H1 (cell line): ENCODE data around the gene GRM1. TPM values are rescaled to one million over a fixed set of nuclear protein-coding genes. Genes with fewer than 3 reads are reported as not detected.

Source experiments
- CTCF ChIA-PET: fragments of 300-600 bp; sonication (Branson Sonifier 250); formaldehyde crosslinking; loops from one replicate; lab custom pipeline; 2021; ENCODE audit not compliant: partially characterized antibody; lab: Charles Lee
- POLR2A ChIA-PET: fragments of 300-600 bp; sonication (Branson Sonifier 250); formaldehyde crosslinking; loops from one replicate; lab custom pipeline; 2021; ENCODE audit warnings: inconsistent platforms; ENCODE audit not compliant: partially characterized antibody; lab: Charles Lee
- DNase-seq, 2 experiments: peaks; one replicate each; pipeline versions ENCODE4 v3.0.0 to v3.0.0-alpha.2; 2010 to 2022; ENCODE audit warnings: low spot score in 2 of 2, low read depth in 1 of 2, mixed read lengths in 1 of 2
- FAIRE-seq: peaks from 2 replicates; lab custom pipeline; 2011; peaks lifted over from hg19 to GRCh38; lab: Jason Lieb, UNC
- H2AFZ ChIP-seq: 2 replicates; pipeline ENCODE4 v1.8.1; 2012; ENCODE audit warnings: low read length, inconsistent platforms
- H2AK5ac ChIP-seq: 2 replicates; pipeline ENCODE4 v1.6.1; 2013; ENCODE audit warnings: low read depth, low read length
- H2BK120ac ChIP-seq: replicated peaks from 2 replicates; pipeline ENCODE3; 2013; ENCODE audit warnings: low read depth, low read length, inconsistent platforms
- H2BK12ac ChIP-seq: 2 replicates; pipeline ENCODE4 v1.6.1; 2013; ENCODE audit warnings: low read depth, low read length
- H2BK15ac ChIP-seq: 2 replicates; pipeline ENCODE4 v1.6.1; 2013; ENCODE audit warnings: low read length
- H2BK20ac ChIP-seq: 2 replicates; pipeline ENCODE4 v1.6.1; 2013; ENCODE audit warnings: low read length
- H2BK5ac ChIP-seq: 2 replicates; pipeline ENCODE4 v1.6.1; 2013; ENCODE audit warnings: low read depth, low read length
- H3K14ac ChIP-seq: 2 replicates; pipeline ENCODE4 v1.6.1; 2013; ENCODE audit warnings: inconsistent platforms; ENCODE audit not compliant: insufficient read length
- H3K18ac ChIP-seq: 2 replicates; pipeline ENCODE4 v1.6.1; 2013; ENCODE audit warnings: low read length; ENCODE audit errors: extremely low read depth
- H3K23ac ChIP-seq: 2 replicates; pipeline ENCODE4 v1.6.1; 2013; ENCODE audit warnings: inconsistent platforms; ENCODE audit not compliant: insufficient read length
- H3K23me2 ChIP-seq: 2 replicates; pipeline ENCODE4 v1.6.1; 2013; ENCODE audit warnings: low read depth, low read length
- H3K27ac ChIP-seq: 2 replicates; pipeline ENCODE4 v1.6.1; 2011; ENCODE audit warnings: low read depth, low read length, inconsistent platforms
- H3K27me3 ChIP-seq, 4 experiments: replicated peaks in 1 of 4; 1 replicate in 1 of 4; 2 replicates in 3 of 4; pipeline versions ENCODE4 v1.6.1 to v1.8.1; 2011 to 2013; ENCODE audit warnings: low read length in 3 of 4, mild to moderate bottlenecking in 3 of 4, inconsistent platforms in 2 of 4, mixed read lengths in 2 of 4, moderate library complexity in 1 of 4; ENCODE audit not compliant: control insufficient read depth in 3 of 4, insufficient read depth in 3 of 4; ENCODE audit errors: extremely low read depth in 1 of 4
- H3K36me3 ChIP-seq, 4 experiments: 2 replicates each; pipeline versions ENCODE4 v1.6.1 to v1.8.1; 2011 to 2013; ENCODE audit warnings: mild to moderate bottlenecking in 4 of 4, low read length in 3 of 4, moderate library complexity in 2 of 4, control low read depth in 1 of 4, inconsistent platforms in 1 of 4; ENCODE audit not compliant: insufficient read depth in 4 of 4, control insufficient read depth in 2 of 4
- H3K4ac ChIP-seq: replicated peaks from 2 replicates; pipeline ENCODE3; 2013; ENCODE audit warnings: low read length, low read depth, mixed read lengths, inconsistent platforms; ENCODE audit not compliant: insufficient read length
- H3K4me1 ChIP-seq, 4 experiments: replicated peaks in 1 of 4; 1 replicate in 1 of 4; 2 replicates in 3 of 4; pipeline versions ENCODE4 v1.6.1 to v1.8.1; 2011 to 2013; ENCODE audit warnings: low read length in 3 of 4, inconsistent platforms in 2 of 4, mixed read lengths in 1 of 4; ENCODE audit not compliant: insufficient read depth in 4 of 4, control insufficient read depth in 3 of 4
- H3K4me2 ChIP-seq, 2 experiments: 2 replicates each; pipeline versions ENCODE4 v1.6.1 to v1.8.1; 2011 to 2013; ENCODE audit warnings: low read depth in 2 of 2, low read length in 2 of 2, control low read depth in 1 of 2, inconsistent platforms in 1 of 2, mild to moderate bottlenecking in 1 of 2; ENCODE audit not compliant: insufficient read depth in 1 of 2
- H3K4me3 ChIP-seq, 4 experiments: fragments of 200-600, 300-600 bp in 1 of 4; sonication (generic), shearing (Covaris generic), sonication (Bioruptor Twin) in 1 of 4; 2 replicates each; pipeline versions ENCODE4 v1.5.1 to v1.8.1; 2011 to 2016; ENCODE audit warnings: low read length in 4 of 4, low read depth in 3 of 4, control low read depth in 2 of 4, inconsistent platforms in 2 of 4, mild to moderate bottlenecking in 2 of 4, mixed read lengths in 1 of 4, moderate library complexity in 1 of 4; ENCODE audit not compliant: insufficient read depth in 2 of 4; ENCODE audit errors: extremely low read depth in 1 of 4
- H3K56ac ChIP-seq: replicated peaks from 2 replicates; pipeline ENCODE3; 2013; ENCODE audit warnings: low read depth, mild to moderate bottlenecking, mixed read lengths, low read length, inconsistent platforms; ENCODE audit not compliant: insufficient read length
- H3K79me1 ChIP-seq: 2 replicates; pipeline ENCODE4 v1.6.1; 2013; ENCODE audit warnings: low read depth, low read length, control low read depth
- H3K79me2 ChIP-seq, 2 experiments: 2 replicates each; pipeline versions ENCODE4 v1.6.1 to v1.8.1; 2012 to 2013; ENCODE audit warnings: low read length in 2 of 2, mild to moderate bottlenecking in 2 of 2, inconsistent platforms in 1 of 2; ENCODE audit not compliant: insufficient read depth in 2 of 2, control insufficient read depth in 1 of 2
- H3K9ac ChIP-seq, 4 experiments: replicated peaks in 1 of 4; 1 replicate in 1 of 4; 2 replicates in 3 of 4; pipeline versions ENCODE4 v1.6.1 to v1.8.1; 2011 to 2013; ENCODE audit warnings: low read depth in 3 of 4, low read length in 3 of 4, control low read depth in 2 of 4, mild to moderate bottlenecking in 2 of 4, moderate library complexity in 2 of 4, inconsistent platforms in 1 of 4; ENCODE audit errors: extremely low read depth in 1 of 4
- H3K9me3 ChIP-seq, 2 experiments: 2 replicates each; pipeline versions ENCODE4 v1.6.1 to v1.8.1; 2012 to 2013; ENCODE audit warnings: mild to moderate bottlenecking in 2 of 2, moderate library complexity in 2 of 2, control low read depth in 1 of 2, inconsistent platforms in 1 of 2, low read depth in 1 of 2, low read length in 1 of 2, mixed read lengths in 1 of 2; ENCODE audit not compliant: insufficient read depth in 2 of 2
- H4K20me1 ChIP-seq, 2 experiments: replicated peaks in 1 of 2; 2 replicates each; pipeline versions ENCODE3 to v1.8.1; 2011 to 2013; ENCODE audit warnings: inconsistent platforms in 2 of 2, low read length in 2 of 2, mild to moderate bottlenecking in 1 of 2; ENCODE audit not compliant: insufficient read depth in 2 of 2, control insufficient read depth in 1 of 2
- H4K5ac ChIP-seq: 2 replicates; pipeline ENCODE4 v1.6.1; 2013; ENCODE audit warnings: low read length, low read depth, mixed read lengths, inconsistent platforms; ENCODE audit not compliant: insufficient read length
- H4K8ac ChIP-seq: 2 replicates; pipeline ENCODE4 v1.8.0; 2013; ENCODE audit warnings: mild to moderate bottlenecking, moderate library complexity, low read length, inconsistent platforms; ENCODE audit not compliant: insufficient read depth; ENCODE audit errors: extremely low read depth
- H4K91ac ChIP-seq: replicated peaks from 2 replicates; pipeline ENCODE3; 2013; ENCODE audit warnings: low read length, mixed read lengths, inconsistent platforms; ENCODE audit not compliant: insufficient read length
- BCL11A ChIP-seq, 2 experiments: IDR thresholded peaks; one replicate each; pipeline ENCODE4 v1.6.1; 2011; ENCODE audit warnings: low read depth in 2 of 2, low read length in 2 of 2, mild to moderate bottlenecking in 2 of 2
- CEBPB ChIP-seq: IDR thresholded peaks from 2 replicates; pipeline ENCODE4 v1.6.1; 2012; ENCODE audit warnings: low read depth, low read length
- WGBS, 2 experiments: shearing (Covaris generic) in 1 of 2; methylation state at CpG; one replicate each; pipeline versions ENCODE4 v1.1.6 to v1.1.7; 2013 to 2015; ENCODE audit warnings: low lambda C conversion rate in 2 of 2, mixed read lengths in 2 of 2, inconsistent platforms in 1 of 2, low coverage in 1 of 2, missing lambda C conversion rate in 1 of 2; ENCODE audit not compliant: insufficient replicate concordance in 2 of 2, insufficient coverage in 1 of 2, insufficient read length in 1 of 2; ENCODE audit errors: extremely low coverage in 1 of 2, missing lambda C conversion rate in 1 of 2; 5-methylcytosine and 5-hydroxymethylcytosine counted together
- polyA plus RNA-seq, 7 experiments: library from polyadenylated mRNA; depleted of rRNA in 3 of 7; stranded (reverse) in 5 of 7; unstranded in 2 of 7; fragments of >200 nt in 5 of 7; fragments of 200-250 nt in 2 of 7; gene quantifications; 1 replicate in 5 of 7; 2 replicates in 1 of 7; 4 replicates in 1 of 7; pipeline versions ENCODE4 v1.2.1 to v1.2.3, GENCODE V29; 2011 to 2013; ENCODE audit warnings: missing spikeins in 2 of 7, mixed read lengths in 2 of 7
- total RNA-seq: library from RNA; stranded (reverse); fragmentation: NEBNext Ultra II Directional; extraction: Animal tissue kit (Norgen Biotek cat#: 25700); gene quantifications from 2 replicates; pipeline ENCODE4 v1.2.1, GENCODE V29; 2021

The GRM1 gene
- total and polyA plus RNA-seq, 2 of the 8 experiments (the other 6 are each of a cell fraction or from before 2014, with no cell fraction given): 0.15 to 1.3 TPM

DNA sequence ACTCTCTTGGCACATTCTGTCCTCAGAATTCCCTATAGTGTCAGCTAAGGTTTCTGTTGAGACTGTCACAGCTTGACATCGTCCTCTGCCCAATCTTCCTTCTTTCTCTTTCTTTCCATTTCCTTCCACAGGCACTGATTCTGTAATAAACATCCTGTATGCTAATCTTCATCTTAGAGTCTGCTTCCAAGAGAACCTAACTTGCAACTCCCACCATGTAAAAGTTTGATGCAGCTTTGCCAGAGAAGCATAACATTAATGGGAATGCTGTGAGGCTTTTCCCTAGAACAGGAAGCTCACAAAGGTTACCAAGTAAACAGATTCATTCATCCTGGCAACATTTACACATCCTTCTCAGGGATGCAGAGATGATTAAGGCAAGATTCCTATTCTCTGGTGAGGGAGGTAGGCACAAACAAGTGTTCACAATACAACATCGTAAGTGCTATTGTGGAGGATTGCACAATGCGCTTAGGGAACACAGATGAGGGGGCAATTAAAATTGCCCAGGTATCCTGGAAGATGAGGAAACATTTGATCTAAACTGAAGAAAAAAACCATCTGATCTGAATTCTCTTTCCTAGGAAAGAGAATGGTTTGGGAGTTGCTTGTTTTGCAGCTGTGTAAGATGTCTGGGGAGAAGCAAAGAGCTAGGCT lies 74.7 kb downstream of the GRM1 start:
- no peak overlapping the region for H3K56ac ChIP-seq
- POLR2A ChIA-PET: no interaction called here
- H3K4me1 ChIP-seq: no peaks in the 10 kb centered on the region
- TF ChIP-seq BCL11A (IDR thresholded peaks at IDR 0.05; ENCODE audit: low read depth in 2 of 2, low read length in 2 of 2) (no peak), CEBPB (peak; percentile 75; the same call in 1 of the 2 replicates)
- TF ChIP-seq, all 59 proteins: peak for 1
- DNase-seq: no peak
- H3K27me3 ChIP-seq: no peaks in the 10 kb centered on the region
- H3K4me3 ChIP-seq: no peak overlapping the region
- no peak overlapping the region for H3K18ac ChIP-seq
- CTCF ChIA-PET: no interaction called here
- FAIRE-seq: no peak
- no peak overlapping the region for H3K9ac ChIP-seq
- no peaks in the 10 kb centered on the region for H3K79me1 ChIP-seq
- H2BK15ac ChIP-seq: no peak overlapping the region
- H3K36me3 ChIP-seq: no peaks in the 10 kb centered on the region
- no peak overlapping the region for H4K8ac ChIP-seq
- no peak overlapping the region for H3K4ac ChIP-seq
- H3K27ac ChIP-seq: no peak overlapping the region
- no peak overlapping the region for H3K14ac ChIP-seq
- no peaks in the 10 kb centered on the region for H3K79me2 ChIP-seq
- no peak overlapping the region for H2BK5ac ChIP-seq
- no peaks in the 10 kb centered on the region for H3K9me3 ChIP-seq
- H4K5ac ChIP-seq: no peak overlapping the region
- no peak overlapping the region for H4K91ac ChIP-seq
- no peaks in the 10 kb centered on the region for H3K23me2 ChIP-seq
- H3K4me2 ChIP-seq: no peak overlapping the region
- 83% methylated on average over 3 of the region's 3 CpGs; no CpG with 5 or more reads in 1 of the 2 experiments for WGBS, 2 experiments
- H2AK5ac ChIP-seq: 0 out of 2 replicates have a peak overlapping the region, but pooled peaks have one; percentile 7
- no peak overlapping the region for H2BK20ac ChIP-seq
- H2AFZ ChIP-seq: 0 out of 2 replicates have a peak overlapping the region, but pooled peaks have one; percentile 58
- no peak overlapping the region; the same call in 1 of the 2 replicates for H2BK12ac ChIP-seq
- no peak overlapping the region for H2BK120ac ChIP-seq
- H3K23ac ChIP-seq: no peak overlapping the region
- no peaks in the 10 kb centered on the region for H4K20me1 ChIP-seq
